ENCODE measurements around the gene FXN.

GRCh38 chr9:68991457-68991856 lies 44.1 kb upstream of the FXN start:
- TF ChIP-seq EZH2phosphoT487 (IDR thresholded peaks at IDR 0.05; ENCODE audit: low read depth): no peak
- TF ChIP-seq CTCF (IDR thresholded peaks at IDR 0.05; ENCODE audit: low read depth, low read length): no peak
